ENCODE data around the gene TDRD9. TPM values are rescaled to one million over a fixed set of nuclear protein-coding genes. Genes with fewer than 3 reads are reported as not detected.

TDRD9 gene, protein sequence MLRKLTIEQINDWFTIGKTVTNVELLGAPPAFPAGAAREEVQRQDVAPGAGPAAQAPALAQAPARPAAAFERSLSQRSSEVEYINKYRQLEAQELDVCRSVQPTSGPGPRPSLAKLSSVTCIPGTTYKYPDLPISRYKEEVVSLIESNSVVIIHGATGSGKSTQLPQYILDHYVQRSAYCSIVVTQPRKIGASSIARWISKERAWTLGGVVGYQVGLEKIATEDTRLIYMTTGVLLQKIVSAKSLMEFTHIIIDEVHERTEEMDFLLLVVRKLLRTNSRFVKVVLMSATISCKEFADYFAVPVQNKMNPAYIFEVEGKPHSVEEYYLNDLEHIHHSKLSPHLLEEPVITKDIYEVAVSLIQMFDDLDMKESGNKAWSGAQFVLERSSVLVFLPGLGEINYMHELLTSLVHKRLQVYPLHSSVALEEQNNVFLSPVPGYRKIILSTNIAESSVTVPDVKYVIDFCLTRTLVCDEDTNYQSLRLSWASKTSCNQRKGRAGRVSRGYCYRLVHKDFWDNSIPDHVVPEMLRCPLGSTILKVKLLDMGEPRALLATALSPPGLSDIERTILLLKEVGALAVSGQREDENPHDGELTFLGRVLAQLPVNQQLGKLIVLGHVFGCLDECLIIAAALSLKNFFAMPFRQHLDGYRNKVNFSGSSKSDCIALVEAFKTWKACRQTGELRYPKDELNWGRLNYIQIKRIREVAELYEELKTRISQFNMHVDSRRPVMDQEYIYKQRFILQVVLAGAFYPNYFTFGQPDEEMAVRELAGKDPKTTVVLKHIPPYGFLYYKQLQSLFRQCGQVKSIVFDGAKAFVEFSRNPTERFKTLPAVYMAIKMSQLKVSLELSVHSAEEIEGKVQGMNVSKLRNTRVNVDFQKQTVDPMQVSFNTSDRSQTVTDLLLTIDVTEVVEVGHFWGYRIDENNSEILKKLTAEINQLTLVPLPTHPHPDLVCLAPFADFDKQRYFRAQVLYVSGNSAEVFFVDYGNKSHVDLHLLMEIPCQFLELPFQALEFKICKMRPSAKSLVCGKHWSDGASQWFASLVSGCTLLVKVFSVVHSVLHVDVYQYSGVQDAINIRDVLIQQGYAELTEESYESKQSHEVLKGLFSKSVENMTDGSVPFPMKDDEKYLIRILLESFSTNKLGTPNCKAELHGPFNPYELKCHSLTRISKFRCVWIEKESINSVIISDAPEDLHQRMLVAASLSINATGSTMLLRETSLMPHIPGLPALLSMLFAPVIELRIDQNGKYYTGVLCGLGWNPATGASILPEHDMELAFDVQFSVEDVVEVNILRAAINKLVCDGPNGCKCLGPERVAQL (N-terminal part only)
- not detected in 2 replicates for polyA plus RNA-seq (2013)

DNA sequence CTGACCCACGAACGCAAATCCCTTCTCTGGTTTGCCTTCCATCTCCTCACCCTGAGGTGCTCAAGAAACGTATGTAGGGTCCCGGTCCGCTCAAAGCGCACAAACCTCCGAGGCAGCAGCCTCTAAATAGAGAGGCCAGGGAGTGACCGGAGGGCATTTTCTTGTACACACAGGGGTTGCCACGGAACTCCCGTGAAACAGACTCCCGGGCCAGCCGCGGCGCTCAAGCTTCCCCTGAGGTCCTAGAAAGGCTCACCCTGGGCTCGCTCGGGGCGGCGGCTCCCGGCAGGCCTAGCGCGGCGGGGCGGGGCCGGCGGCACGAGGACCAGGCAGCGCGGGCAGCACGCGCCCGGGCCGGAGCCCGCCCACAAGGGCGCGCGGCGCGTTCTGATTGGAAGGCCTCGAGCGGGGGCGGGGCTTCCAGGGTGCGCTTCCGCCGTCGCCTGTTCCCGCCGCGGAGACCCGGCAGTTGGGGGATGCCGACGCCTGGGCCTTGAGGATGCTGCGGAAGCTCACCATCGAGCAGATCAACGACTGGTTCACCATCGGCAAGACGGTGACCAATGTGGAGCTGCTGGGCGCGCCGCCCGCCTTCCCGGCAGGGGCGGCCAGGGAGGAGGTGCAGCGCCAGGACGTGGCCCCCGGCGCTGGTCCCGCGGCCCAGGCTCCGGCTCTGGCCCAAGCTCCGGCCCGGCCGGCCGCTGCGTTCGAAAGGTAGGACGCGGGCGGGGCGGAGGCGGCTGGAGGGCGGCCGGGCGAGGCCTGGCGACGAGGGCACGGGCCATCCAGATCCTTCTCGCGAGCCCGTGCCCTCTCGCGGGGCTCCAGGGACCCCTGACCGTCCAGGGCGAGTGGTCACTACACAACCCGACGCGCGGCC is at the start of gene TDRD9:
Gene TDRD9 (plus strand): TSS at position 446 of the 880 bp plus-strand sequence. CDS start 54 bp downstream, at position 500.
- Histone ChIP-seq H4K8ac (ENCODE audit: low read depth, low read length) (no peak within 1 kb of the TSS), H3K4me3 (ENCODE audit: low read depth, low read length) (no peak within 1 kb of the TSS), H3K9me3 (ENCODE audit: insufficient read depth, low read depth, low read length) (no peaks in the 10 kb centered on the region), H2BK12ac (ENCODE audit: low read length) (no peak within 1 kb of the TSS), H3K18ac (ENCODE audit: low read length) (no peak within 1 kb of the TSS), H3K23ac (ENCODE audit: low read length) (no peak within 1 kb of the TSS), H3K4me2 (ENCODE audit: low read length) (no peak within 1 kb of the TSS), H3K14ac (ENCODE audit: low read length) (no peak within 1 kb of the TSS), H4K12ac (ENCODE audit: low read depth, low read length) (no peak within 1 kb of the TSS), H3K4me1 (ENCODE audit: control insufficient read depth in 1 of 2, insufficient read depth in 2 of 2, low read length in 2 of 2) (no peaks in the 10 kb centered on the region), H3K79me2 (ENCODE audit: control insufficient read depth, insufficient read depth, low read length, poor library complexity) (no peaks in the 10 kb centered on the region), H2AK5ac (ENCODE audit: low read length) (no peak within 1 kb of the TSS), H3K27ac (ENCODE audit: low read depth, low read length) (no peak within 1 kb of the TSS), H3K79me1 (ENCODE audit: low read length) (no peaks in the 10 kb centered on the region), H3K4ac (ENCODE audit: low read depth, low read length) (no peak within 1 kb of the TSS), H2BK5ac (ENCODE audit: low read depth, low read length, poor library complexity) (no peak within 1 kb of the TSS), H3K36me3 (ENCODE audit: control insufficient read depth in 1 of 2, insufficient read depth in 2 of 2, low read length in 2 of 2) (no peaks in the 10 kb centered on the region), H2BK120ac (ENCODE audit: insufficient read depth, low read length, poor library complexity) (no peak within 1 kb of the TSS), H4K91ac (ENCODE audit: low read depth, low read length) (no peak within 1 kb of the TSS), H3K9ac (ENCODE audit: low read length) (no peak within 1 kb of the TSS), H3K27me3 (ENCODE audit: insufficient read depth, low read length) (no peaks in the 10 kb centered on the region), H2AFZ (ENCODE audit: insufficient read depth, low read length, poor library complexity) (no peak within 1 kb of the TSS)
- no CpG with 5 or more reads among the region's 97 CpGs for WGBS (ENCODE audit: extremely low coverage, insufficient coverage, insufficient read length)
- no peak for DNase-seq

DNA sequence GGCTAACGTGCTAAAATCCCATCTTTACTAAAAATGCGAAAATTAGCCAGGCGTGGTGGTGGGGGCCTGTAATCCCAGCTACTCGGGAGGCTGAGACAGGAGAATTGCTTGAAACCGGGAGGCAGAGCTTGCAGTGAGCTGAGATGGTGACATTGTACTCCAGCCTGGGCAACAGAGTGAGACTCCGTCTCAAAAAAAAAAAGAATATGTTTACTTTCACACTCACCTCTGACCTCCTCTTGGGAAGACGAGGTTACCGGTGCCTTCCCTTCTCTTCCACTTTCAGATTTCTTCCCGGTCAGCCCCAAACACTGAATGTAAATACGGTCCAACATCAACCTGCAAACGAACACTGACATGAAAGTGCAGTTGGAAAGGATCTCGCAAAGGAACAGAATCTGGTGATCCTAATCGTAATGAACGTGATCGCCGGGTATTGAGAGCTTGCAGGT is 49.1 kb upstream of the TDRD9 start:
- no peak overlapping the region for H2AFZ ChIP-seq (ENCODE audit: insufficient read depth, low read length, poor library complexity)
- H3K9ac ChIP-seq (ENCODE audit: low read length): no peak overlapping the region
- H2AK5ac ChIP-seq (ENCODE audit: low read length): no peak overlapping the region
- H4K12ac ChIP-seq (ENCODE audit: low read depth, low read length): no peak overlapping the region
- H2BK120ac ChIP-seq (ENCODE audit: insufficient read depth, low read length, poor library complexity): no peak overlapping the region
- H3K27me3 ChIP-seq (ENCODE audit: insufficient read depth, low read length): no peaks in the 10 kb centered on the region
- H3K36me3 ChIP-seq (ENCODE audit: control insufficient read depth in 1 of 2, insufficient read depth in 2 of 2, low read length in 2 of 2): no peaks in the 10 kb centered on the region
- H4K91ac ChIP-seq (ENCODE audit: low read depth, low read length): no peak overlapping the region
- H3K4me3 ChIP-seq (ENCODE audit: low read depth, low read length): no peak overlapping the region
- H3K23ac ChIP-seq (ENCODE audit: low read length): no peak overlapping the region
- no peak overlapping the region for H2BK5ac ChIP-seq (ENCODE audit: low read depth, low read length, poor library complexity)
- H3K79me1 ChIP-seq (ENCODE audit: low read length): no peaks in the 10 kb centered on the region
- H3K18ac ChIP-seq (ENCODE audit: low read length): no peak overlapping the region
- no peak overlapping the region for H3K27ac ChIP-seq (ENCODE audit: low read depth, low read length)
- no peak overlapping the region for H2BK12ac ChIP-seq (ENCODE audit: low read length)
- no peak for DNase-seq
- H3K14ac ChIP-seq (ENCODE audit: low read length): no peak overlapping the region
- no peak overlapping the region for H3K4me2 ChIP-seq (ENCODE audit: low read length)
- H3K4ac ChIP-seq (ENCODE audit: low read depth, low read length): no peak overlapping the region
- H4K8ac ChIP-seq (ENCODE audit: low read depth, low read length): no peak overlapping the region
- H3K79me2 ChIP-seq (ENCODE audit: control insufficient read depth, insufficient read depth, low read length, poor library complexity): no peaks in the 10 kb centered on the region
- H3K9me3 ChIP-seq (ENCODE audit: insufficient read depth, low read depth, low read length): no peaks in the 10 kb centered on the region
- no peaks in the 10 kb centered on the region for H3K4me1 ChIP-seq (ENCODE audit: control insufficient read depth in 1 of 2, insufficient read depth in 2 of 2, low read length in 2 of 2)
- no CpG with 5 or more reads among the region's 16 CpGs for WGBS (ENCODE audit: extremely low coverage, insufficient coverage, insufficient read length)

DNA sequence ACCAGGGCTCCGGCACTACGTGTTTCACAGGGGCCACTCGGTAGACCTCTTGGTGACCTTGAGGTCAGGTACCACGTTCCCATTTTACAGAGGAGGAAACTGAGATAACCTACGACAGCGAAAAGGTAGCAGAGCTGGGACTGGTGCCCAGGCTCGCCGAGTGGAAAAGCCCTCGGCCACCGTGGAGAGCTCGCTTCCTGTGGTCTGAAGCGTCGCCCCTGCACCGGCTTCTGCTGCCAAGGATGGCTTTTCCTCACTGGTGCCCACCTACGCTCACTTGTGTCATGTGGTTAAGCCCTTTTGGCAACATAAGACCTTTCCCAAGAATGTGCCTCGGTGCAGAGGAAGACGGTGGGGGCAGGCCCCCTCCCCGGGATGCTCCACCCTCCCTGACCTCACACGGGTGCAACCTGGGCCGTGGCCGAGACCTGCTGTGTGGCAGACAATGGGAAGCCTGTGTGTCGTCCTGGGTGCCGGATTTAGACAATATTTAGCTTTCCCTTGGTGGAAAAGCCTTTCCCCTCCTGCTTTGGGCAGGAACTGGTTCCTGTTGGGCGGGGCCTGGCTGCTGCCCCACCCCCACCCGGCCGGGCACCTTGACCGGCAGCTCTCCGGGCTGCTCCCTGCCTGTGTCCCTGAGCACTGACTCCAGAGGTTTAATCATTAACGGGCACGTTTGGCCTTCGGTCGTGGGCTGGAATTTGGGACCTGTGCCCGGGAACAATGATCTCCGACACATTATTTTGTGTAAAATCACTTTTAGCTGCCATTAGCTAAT is 48.5 kb upstream of the TDRD9 start:
- Histone ChIP-seq H3K4me3 (ENCODE audit: low read depth, low read length) (no peak overlapping the region), H3K36me3 (ENCODE audit: control insufficient read depth in 1 of 2, insufficient read depth in 2 of 2, low read length in 2 of 2) (no peaks in the 10 kb centered on the region), H3K9me3 (ENCODE audit: insufficient read depth, low read depth, low read length) (no peaks in the 10 kb centered on the region), H3K79me1 (ENCODE audit: low read length) (no peaks in the 10 kb centered on the region), H3K23ac (ENCODE audit: low read length) (no peak overlapping the region), H3K18ac (ENCODE audit: low read length) (no peak overlapping the region), H3K14ac (ENCODE audit: low read length) (no peak overlapping the region), H3K9ac (ENCODE audit: low read length) (no peak overlapping the region), H2BK120ac (ENCODE audit: insufficient read depth, low read length, poor library complexity) (no peak overlapping the region), H4K12ac (ENCODE audit: low read depth, low read length) (no peak overlapping the region), H2BK12ac (ENCODE audit: low read length) (no peak overlapping the region), H4K91ac (ENCODE audit: low read depth, low read length) (no peak overlapping the region), H3K4me2 (ENCODE audit: low read length) (no peak overlapping the region), H3K27me3 (ENCODE audit: insufficient read depth, low read length) (no peaks in the 10 kb centered on the region), H3K27ac (ENCODE audit: low read depth, low read length) (no peak overlapping the region), H3K4me1 (ENCODE audit: control insufficient read depth in 1 of 2, insufficient read depth in 2 of 2, low read length in 2 of 2) (no peaks in the 10 kb centered on the region), H2AFZ (ENCODE audit: insufficient read depth, low read length, poor library complexity) (no peak overlapping the region), H2BK5ac (ENCODE audit: low read depth, low read length, poor library complexity) (no peak overlapping the region), H4K8ac (ENCODE audit: low read depth, low read length) (no peak overlapping the region), H3K4ac (ENCODE audit: low read depth, low read length) (no peak overlapping the region), H3K79me2 (ENCODE audit: control insufficient read depth, insufficient read depth, low read length, poor library complexity) (no peaks in the 10 kb centered on the region), H2AK5ac (ENCODE audit: low read length) (no peak overlapping the region)
- DNase-seq: no peak
- WGBS (ENCODE audit: extremely low coverage, insufficient coverage, insufficient read length): no CpG with 5 or more reads among the region's 34 CpGs

Measured in trophoblast cell (in vitro differentiated cells and primary cell).